HT1080 (cell line): ENCODE measurements around the gene PHKA2. TPM values are rescaled to one million over a fixed set of nuclear protein-coding genes. Genes with fewer than 3 reads are reported as not detected.
"Not testable (repeated sequence)": the region's sequence is repeated elsewhere in the genome, so short reads cannot be mapped to it uniquely, and the experiment has no call there.

Experiments
- DNase-seq: peaks from one replicate; pipeline ENCODE4 v3.0.0-alpha.2; 2015; ENCODE audit warnings: low read depth
- small RNA-seq: library from RNA; depleted of rRNA; stranded (forward); fragments of <200 nt; gene quantifications from one replicate; pipeline ENCODE3, GENCODE V24; 2014
- total RNA-seq: library from RNA; depleted of rRNA; stranded (reverse); fragments of >200 nt; shearing (Covaris generic); gene quantifications from 2 replicates; pipeline ENCODE4 v1.2.3, GENCODE V29; 2014; rRNA removed

Gene PHKA2
- total RNA-seq, 1 experiment from 2014 or later = 7.2 TPM

DNA sequence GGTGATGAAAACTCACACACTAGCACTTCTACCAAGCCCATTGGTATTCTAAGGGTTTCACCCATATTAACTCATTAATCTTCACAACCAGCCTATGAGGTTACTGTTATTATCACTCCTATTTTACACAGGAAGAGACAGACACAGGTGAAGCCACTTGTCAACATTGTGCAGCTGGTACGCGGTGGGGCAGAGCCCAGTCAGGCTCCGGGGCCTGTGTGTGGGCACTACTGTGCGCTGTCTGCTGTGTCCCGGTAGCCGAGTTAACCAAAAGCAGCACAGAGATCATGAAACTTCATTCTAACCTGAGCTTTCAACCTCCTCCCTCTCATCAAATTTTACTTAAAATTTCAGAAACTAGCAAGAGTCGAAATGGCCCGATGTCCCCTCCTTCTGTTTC, 111.3 kb downstream of the PHKA2 start:
- DNase-seq = no peak

DNA sequence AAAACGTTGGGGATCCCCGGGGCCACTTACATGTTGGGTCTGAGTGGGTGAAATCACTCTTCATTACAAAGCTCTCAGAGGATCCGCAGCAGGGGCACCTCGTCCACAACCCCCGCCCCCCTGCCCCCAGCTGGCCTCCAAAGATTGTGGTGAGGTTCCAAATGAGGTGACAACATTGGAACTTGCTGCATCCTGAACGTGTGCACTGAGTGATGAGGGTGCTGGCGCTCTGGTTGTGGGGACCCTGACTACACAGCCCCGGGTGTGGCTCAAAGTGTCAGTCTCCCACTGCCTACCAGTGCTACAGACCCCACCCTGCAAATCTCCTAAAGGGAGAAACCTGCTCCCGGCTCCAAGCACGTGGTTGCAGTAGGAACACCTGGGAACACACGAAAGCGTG, 111.9 kb downstream of the PHKA2 start:
- no peak for DNase-seq

DNA sequence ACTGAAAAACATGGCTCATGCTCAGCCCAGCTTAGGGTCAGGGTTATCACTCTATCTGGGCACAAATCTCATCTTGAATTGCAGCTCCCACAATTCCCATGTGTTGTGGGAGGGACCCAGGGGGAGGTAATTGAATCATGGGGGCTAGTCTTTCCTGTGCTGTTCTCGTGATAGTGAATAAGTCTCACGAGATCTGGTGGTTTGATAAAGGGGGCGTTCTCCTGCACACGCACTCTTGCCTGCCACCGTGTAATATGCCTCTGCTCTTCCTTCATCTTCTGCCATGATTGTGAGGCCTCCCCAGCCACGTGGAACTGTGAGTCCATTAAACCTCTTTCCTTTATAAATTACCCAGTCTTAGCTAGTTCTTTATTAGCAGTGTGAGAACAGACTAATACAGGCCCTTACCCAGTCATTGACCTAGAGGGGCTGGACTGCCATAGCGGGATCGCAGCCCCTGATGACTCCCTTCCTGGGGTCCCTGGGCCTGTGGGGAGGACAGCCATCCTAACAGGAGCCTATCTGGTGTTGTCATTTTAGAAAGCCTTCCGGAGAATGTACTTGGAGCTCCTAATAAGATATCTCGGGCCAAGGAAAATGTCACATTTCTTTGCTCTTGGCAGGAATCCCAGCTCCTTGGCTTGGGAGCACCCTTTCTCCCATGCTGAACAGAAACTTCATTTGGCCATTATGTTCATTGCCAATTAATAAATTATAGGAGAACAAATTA, 112.6 kb downstream of the PHKA2 start:
- no peak for DNase-seq

DNA sequence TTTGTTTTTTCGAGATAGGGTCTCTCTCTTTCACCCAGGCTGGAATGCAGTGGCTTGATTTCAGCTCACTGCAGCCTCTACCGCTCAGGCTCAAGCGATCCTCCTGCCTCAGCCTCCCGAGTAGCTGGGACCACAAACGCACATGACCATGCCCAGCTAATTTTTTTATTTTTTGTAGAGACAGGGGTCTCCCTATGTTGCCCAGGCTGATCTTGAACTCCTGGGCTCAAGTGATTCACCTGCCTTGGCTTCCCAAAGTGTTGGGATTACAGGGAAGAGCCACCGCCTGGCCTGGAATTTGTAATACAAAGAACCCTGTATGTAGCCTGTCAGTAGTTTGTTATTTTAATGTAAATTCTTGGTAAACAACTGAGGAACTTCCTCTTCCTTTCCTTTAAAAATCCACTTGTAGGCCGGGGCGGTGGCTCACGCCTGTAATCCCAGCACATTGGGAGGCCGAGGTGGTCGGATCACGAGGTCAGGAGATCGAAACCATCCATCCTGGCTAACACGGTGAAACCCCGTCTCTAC, 119.5 kb downstream of the PHKA2 start:
- DNase-seq = no peak

DNA sequence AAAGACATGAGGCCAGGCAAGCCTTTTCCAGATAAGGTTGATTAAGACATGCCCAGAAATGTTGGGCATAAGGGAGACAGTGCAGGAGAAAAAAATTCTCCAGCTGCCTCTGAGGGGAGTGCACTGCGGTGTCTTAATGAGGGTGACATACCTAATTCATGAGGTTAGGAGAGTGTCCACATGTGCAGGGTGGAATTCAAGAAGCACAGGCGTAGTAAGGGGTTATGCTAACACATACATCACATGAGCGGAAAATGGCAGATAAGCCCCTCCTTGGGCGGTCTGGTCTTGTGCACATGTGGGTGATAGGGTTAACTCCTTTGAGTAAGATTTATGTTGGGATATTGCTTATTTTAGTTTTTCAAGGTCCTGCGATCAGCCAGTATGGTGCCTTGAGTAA, 122.4 kb downstream of the PHKA2 start:
- DNase-seq = no peak

DNA sequence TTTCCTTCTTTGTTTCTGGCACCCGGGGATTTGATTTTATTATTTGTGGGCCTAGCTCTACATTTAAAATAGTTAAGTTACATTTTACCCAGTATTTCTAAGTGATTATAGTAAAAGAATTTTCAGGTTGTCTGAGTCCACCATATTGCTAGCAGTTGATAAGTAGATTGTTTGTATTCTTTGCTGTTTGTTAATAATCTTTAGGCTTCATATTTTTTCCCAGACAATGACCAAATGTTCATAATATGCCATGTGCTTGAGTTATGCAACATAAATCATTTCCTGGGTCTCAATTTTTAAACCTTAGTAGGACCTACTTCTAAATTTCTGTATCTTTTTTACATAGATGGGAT, 127.3 kb downstream of the PHKA2 start:
- no peak for DNase-seq

DNA sequence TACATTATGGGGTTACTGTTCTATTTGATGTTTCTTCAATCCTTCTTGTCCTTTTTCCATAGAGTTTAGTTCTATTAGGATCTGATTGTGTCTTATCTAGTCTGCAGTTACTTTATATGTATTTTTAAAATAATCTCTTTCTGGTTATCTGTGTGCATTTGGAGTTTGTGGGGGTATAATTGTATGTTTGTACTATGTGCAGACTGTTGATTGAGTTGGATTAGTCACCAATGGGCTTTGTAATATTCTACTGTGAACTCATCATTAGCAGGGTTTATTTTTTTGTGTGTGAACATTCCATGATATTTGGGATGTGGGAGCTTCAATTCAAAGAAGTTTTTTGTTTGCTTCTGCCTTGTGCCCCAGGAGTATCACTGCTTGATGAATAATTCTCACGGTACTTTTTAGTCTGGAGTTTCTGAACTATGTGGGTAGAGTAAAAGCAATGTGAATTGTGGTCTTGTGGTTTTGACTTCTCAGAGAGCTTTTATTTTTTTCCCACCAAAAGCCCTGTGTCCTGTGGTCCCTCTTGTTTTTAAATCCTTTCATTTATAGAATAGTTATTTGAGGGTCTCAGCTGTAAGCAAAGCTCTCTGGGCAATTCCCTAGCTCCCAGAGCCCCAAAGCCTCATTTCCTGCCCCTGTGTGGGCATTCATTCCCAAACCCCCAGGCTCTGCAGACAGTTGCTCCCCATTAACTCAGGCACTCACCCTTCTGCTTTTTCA, 127.8 kb downstream of the PHKA2 start:
- peak; percentile 72 for DNase-seq

DNA sequence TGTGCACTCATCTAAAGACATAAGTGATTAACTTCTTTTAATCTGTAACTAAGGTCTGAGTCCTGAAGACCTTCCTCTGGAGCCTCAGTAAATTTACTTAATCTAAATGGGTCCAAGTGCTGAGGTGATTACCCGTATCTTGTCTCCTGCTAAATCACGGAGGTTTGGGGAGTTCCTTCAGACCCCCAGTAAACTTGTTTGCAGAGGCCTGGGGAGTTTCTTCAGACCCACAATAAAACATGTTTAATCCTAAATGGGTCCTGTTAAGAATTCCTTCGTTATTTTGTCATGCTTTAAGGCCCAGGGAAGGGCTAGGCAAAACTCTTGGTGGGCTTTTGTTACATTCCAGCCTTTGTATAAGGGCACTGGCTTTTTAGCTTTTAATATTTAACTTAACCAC, 136.0 kb downstream of the PHKA2 start:
- DNase-seq = not testable (repeated sequence)

Small RNA genes lying within 50 kb of the gene (small RNA-seq; reads per million reads assigned to genes)
- gene RN7SL48P = not detected

Other genes with a start within 250 kb of the PHKA2 start
- gene ADGRG2, start 138.4 kb upstream of the PHKA2 start, total RNA-seq = 0.06 TPM in 1 of 2 replicates, not detected in the other